ENCODE data around the gene PRDM7. TPM values are rescaled to one million over a fixed set of nuclear protein-coding genes. Genes with fewer than 3 reads are reported as not detected.
A peak's percentile ranks its signal among the peaks of the same experiment; 100 is the strongest.

Gene PRDM7
- total and polyA plus RNA-seq, 9 of the 15 experiments (the other 6 are each of a cell fraction or from before 2014, with no cell fraction given) = not detected

- TF ChIP-seq ZNF398 (CRISPR knock-in tag; IDR thresholded peaks at IDR 0.05) (no peak), TEAD1 (CRISPR knock-in tag; IDR thresholded peaks at IDR 0.05) (peak; percentile 11 to 98; a peak in 2 of 4 replicates), TCF3 (CRISPR knock-in tag; IDR thresholded peaks at IDR 0.05) (no peak), POLR2AphosphoS2 (IDR thresholded peaks at IDR 0.05; ENCODE audit: low read length) (no peak), GABPA (tag; conservative IDR thresholded peaks at IDR 0.05; ENCODE audit: low read depth) (no peak), KAT7 (CRISPR knock-in tag; IDR thresholded peaks at IDR 0.05; ENCODE audit: borderline replicate concordance) (no peak), ZNF431 (CRISPR knock-in tag; IDR thresholded peaks at IDR 0.05) (peak; percentile 64; the same call in 1 of the 2 replicates), ARID4B (CRISPR knock-in tag; IDR thresholded peaks at IDR 0.05) (no peak), MTA2 (IDR thresholded peaks at IDR 0.05; ENCODE audit: low read depth) (peak; percentile 51), LCOR (CRISPR knock-in tag; IDR thresholded peaks at IDR 0.05) (peak; percentile 18; the same call in 1 of the 2 replicates), HNRNPLL (IDR thresholded peaks at IDR 0.05; ENCODE audit: low read depth, low read length, poor library complexity, severe bottlenecking) (peak; percentile 18), CBFA2T2 (conservative IDR thresholded peaks at IDR 0.05) (peak; percentile 78), JUN (IDR thresholded peaks at IDR 0.05; ENCODE audit: borderline replicate concordance, low read depth, low read length) (no peak), JUN (CRISPR knock-in tag; IDR thresholded peaks at IDR 0.05; ENCODE audit: borderline replicate concordance) (peak; percentile 92; the same call in 1 of the 2 replicates), FOXJ3 (CRISPR knock-in tag; IDR thresholded peaks at IDR 0.05) (peak; percentile 45; the same call in 1 of the 2 replicates), KHSRP (IDR thresholded peaks at IDR 0.05) (no peak), BHLHE40 (IDR thresholded peaks at IDR 0.05; ENCODE audit: low read length) (no peak), ZBTB49 (CRISPR knock-in tag; IDR thresholded peaks at IDR 0.05; ENCODE audit: borderline replicate concordance) (no peak), SMARCA5 (IDR thresholded peaks at IDR 0.05) (peak; percentile 57; the same call in 1 of the 2 replicates), ZNF143 (CRISPR knock-in tag; IDR thresholded peaks at IDR 0.05) (peak; percentile 19; the same call in 1 of the 2 replicates)
Observed at GRCh38 chr16:90031931-90032673, 45.0 kb downstream of the PRDM7 start (continued).

All from K562 (cell line).